GM13977 (cell line): ENCODE measurements around the gene KCNK5.

Source experiments
- DNase-seq: peaks from one replicate; pipeline ENCODE4 v3.0.0; 2012; ENCODE audit warnings: low spot score
- CTCF ChIP-seq: IDR thresholded peaks from 2 replicates; pipeline ENCODE4 v1.5.1; 2012; ENCODE audit warnings: mild to moderate bottlenecking, control low read depth; ENCODE audit not compliant: insufficient read depth; ENCODE audit errors: extremely low read depth, missing control alignments
- in situ Hi-C: fragments of 300-500 bp; cut with MboI; formaldehyde crosslinking; loops from one replicate; pipeline ENCODE4 v1.12.0; 2022; ENCODE audit warnings: low sequenced_read_pairs, low pct_unique_long_range_greater_than_20kb, mixed read lengths, inconsistent platforms; ENCODE audit not compliant: unreplicated experiment

KCNK5 gene

GRCh38 chr6:39260953-39261352 is 31.7 kb upstream of the KCNK5 start:
- TF ChIP-seq CTCF: no peak
- DNase-seq: no peak
- in situ Hi-C loops: no loop called here

- in situ Hi-C loops: no loop called here
- no peak for TF ChIP-seq CTCF
- no peak for DNase-seq
Measured at GRCh38 chr6:39260456-39260855, 31.2 kb upstream of the KCNK5 start.

- no peak for TF ChIP-seq CTCF
- in situ Hi-C loops: no loop called here
- DNase-seq: no peak
Measured at GRCh38 chr6:39256294-39256940, 27.1 kb upstream of the KCNK5 start.

GRCh38 chr6:39254999-39255535 is 25.8 kb upstream of the KCNK5 start:
- in situ Hi-C loops: no loop called here
- TF ChIP-seq CTCF: no peak
- DNase-seq: no peak

- DNase-seq: no peak
- in situ Hi-C loops: no loop called here
- TF ChIP-seq CTCF: no peak
Measured at GRCh38 chr6:39251406-39251805, 22.1 kb upstream of the KCNK5 start.

- no peak for TF ChIP-seq CTCF
- in situ Hi-C loops: no loop called here
- DNase-seq: no peak
Measured at GRCh38 chr6:39250507-39250906, 21.2 kb upstream of the KCNK5 start.

- TF ChIP-seq CTCF: no peak
- DNase-seq: no peak
- in situ Hi-C loops: no loop called here
Measured at GRCh38 chr6:39249278-39249677, 20.0 kb upstream of the KCNK5 start.
